GM03348 (cell line): ENCODE data around the gene SPON1.
A peak's percentile ranks its signal among the peaks of the same experiment; 100 is the strongest.
"Not testable (repeated sequence)": the region's sequence is repeated elsewhere in the genome, so short reads cannot be mapped to it uniquely, and the experiment has no call there.

ENCODE experiments used
- DNase-seq: peaks from one replicate; pipeline ENCODE4 v3.0.0; 2012; ENCODE audit warnings: low spot score

The SPON1 gene

GRCh38 chr11:14041565-14041964 is 79.0 kb downstream of the SPON1 start:
- no peak for DNase-seq

- no peak for DNase-seq
Observed at GRCh38 chr11:14042686-14043465, 80.4 kb downstream of the SPON1 start.

GRCh38 chr11:14044916-14045315 is 82.4 kb downstream of the SPON1 start:
- DNase-seq: no peak

GRCh38 chr11:14045417-14045816 is 82.9 kb downstream of the SPON1 start:
- DNase-seq: no peak

GRCh38 chr11:14052198-14052597 is 89.7 kb downstream of the SPON1 start:
- no peak for DNase-seq

GRCh38 chr11:14054116-14055107 is 91.9 kb downstream of the SPON1 start:
- peak; percentile 65 for DNase-seq

- no peak for DNase-seq
Observed at GRCh38 chr11:14055936-14056335, 93.4 kb downstream of the SPON1 start.

- no peak for DNase-seq
Observed at GRCh38 chr11:14058061-14058460, 95.5 kb downstream of the SPON1 start.

- DNase-seq: no peak
Observed at GRCh38 chr11:14059491-14059890, 97.0 kb downstream of the SPON1 start.

GRCh38 chr11:14061721-14062120 is 99.2 kb downstream of the SPON1 start:
- DNase-seq: no peak

- DNase-seq: peak; percentile 14
Observed at GRCh38 chr11:14065141-14065540, 102.6 kb downstream of the SPON1 start.

- DNase-seq: no peak
Observed at GRCh38 chr11:14065681-14066080, 103.2 kb downstream of the SPON1 start.

- no peak for DNase-seq
Observed at GRCh38 chr11:14067686-14068085, 105.2 kb downstream of the SPON1 start.

- no peak for DNase-seq
Observed at GRCh38 chr11:14070896-14071295, 108.4 kb downstream of the SPON1 start.

- peak; percentile 69 for DNase-seq
Observed at GRCh38 chr11:14073849-14074476, 111.4 kb downstream of the SPON1 start.

GRCh38 chr11:14075118-14076078 is 112.9 kb downstream of the SPON1 start:
- no peak for DNase-seq

GRCh38 chr11:14079011-14079410 is 116.5 kb downstream of the SPON1 start:
- DNase-seq: no peak

GRCh38 chr11:14079797-14080196 is 117.3 kb downstream of the SPON1 start:
- no peak for DNase-seq

- no peak for DNase-seq
Observed at GRCh38 chr11:14081581-14082231, 119.2 kb downstream of the SPON1 start.

GRCh38 chr11:14082338-14082737 is 119.8 kb downstream of the SPON1 start:
- no peak for DNase-seq

GRCh38 chr11:14088861-14089260 is 126.3 kb downstream of the SPON1 start:
- not testable (repeated sequence) for DNase-seq
